Pancreas (tissue), 10 donors: ENCODE data around the gene NIP7. TPM values are rescaled to one million over a fixed set of nuclear protein-coding genes. Genes with fewer than 3 reads are reported as not detected.
A peak's percentile ranks its signal among the peaks of the same experiment; 100 is the strongest.

Source experiments
- ATAC-seq, 4 donors: fragments of 200-7000 bp; cut with Tn5 transposase; one replicate each; pipeline versions ENCODE4 v1.8.0 to v1.9.1; 2020; ENCODE audit warnings: mild to moderate bottlenecking in 4 of 4, moderate library complexity in 4 of 4
- DNase-seq, 6 donors: peaks; one replicate each; pipeline ENCODE4 v3.0.0-alpha.2; 2020
- FAIRE-seq: peaks from 2 replicates; lab custom pipeline; 2012; peaks lifted over from hg19 to GRCh38; lab: Jason Lieb, UNC
- H3K27ac ChIP-seq, 4 donors: fragments of 200-600 bp; sonication (generic); 1 replicate in 3 of 4; 2 replicates in 1 of 4; pipeline versions ENCODE4 v1.5.0 to v1.8.0; 2020
- H3K27me3 ChIP-seq, 4 donors: fragments of 200-600 bp; one replicate each; pipeline ENCODE4 v1.8.0; 2021
- H3K36me3 ChIP-seq, 3 donors: fragments of 200-600 bp; sonication (generic) in 1 of 3; one replicate each; pipeline versions ENCODE4 v1.5.0 to v1.8.0; 2020 to 2021
- H3K4me1 ChIP-seq, 3 donors: fragments of 200-600 bp; one replicate each; pipeline ENCODE4 v1.8.0; 2021
- H3K4me3 ChIP-seq, 4 donors: fragments of 200-600 bp; sonication (generic) in 2 of 4; one replicate each; pipeline versions ENCODE4 v1.5.0 to v1.8.0; 2020 to 2021
- H3K9me3 ChIP-seq, 4 donors: fragments of 200-600 bp; one replicate each; pipeline ENCODE4 v1.8.0; 2021
- WGBS, 2 donors: extraction: QIAGEN DNeasy Blood & Tissue Kit; methylation state at CpG; one replicate each; pipeline ENCODE4 v1.1.7; 2013; 5-methylcytosine and 5-hydroxymethylcytosine counted together
- intact Hi-C, 3 donors: fragments of 100-400 bp; cut with DNase I; formaldehyde crosslinking; loops; one replicate each; pipeline versions ENCODE4 v1.11.1 to v1.14.2; 2022
- polyA plus RNA-seq, 2 donors: library from polyadenylated mRNA; stranded (reverse); fragments of 200-250 nt; gene quantifications; one replicate each; pipeline ENCODE4 v1.2.3, GENCODE V29; 2013
- total RNA-seq, 6 donors: library from RNA; stranded (reverse); fragmentation: NEBNext Ultra II Directional in 4 of 6; extraction: Animal tissue kit (Norgen Biotek cat#: 25700) in 4 of 6; gene quantifications; one replicate each; pipeline versions ENCODE4 v1.2.1 to v1.2.4, GENCODE V29; 2021 to 2023
- TF ChIP-seq, protein P1 (sequence below), 4 donors: fragments of 200-600 bp; sonication (generic) in 3 of 4; IDR thresholded peaks; one replicate each; pipeline versions ENCODE4 v1.5.0 to v1.8.0; 2021; ENCODE audit warnings: antibody characterized with exemption in 4 of 4
- donor health status: healthy with polysubstance abuse.
- donor health status: DM: no; HTN: no; CAD: no; lungs with moderate emphysema.
- donor health status: DM: no; HTN: no; CAD: no.
- donor health status: control.
- donor health status: control.
- donor health status: Bipolar disorder and iron deficiency.
- donor health status: DM: yes; HTN: yes; CAD: no.
- donor health status: DM: no; HTN: no; CAD: no.
- donor health status: DM: no; HTN: no; CAD: no.
- donor health status: DM: yes; HTN: yes; CAD: no.

Gene NIP7
- total and polyA plus RNA-seq, 8 donors, result 4.7 to 9.4 (median 7.1) TPM

DNA sequence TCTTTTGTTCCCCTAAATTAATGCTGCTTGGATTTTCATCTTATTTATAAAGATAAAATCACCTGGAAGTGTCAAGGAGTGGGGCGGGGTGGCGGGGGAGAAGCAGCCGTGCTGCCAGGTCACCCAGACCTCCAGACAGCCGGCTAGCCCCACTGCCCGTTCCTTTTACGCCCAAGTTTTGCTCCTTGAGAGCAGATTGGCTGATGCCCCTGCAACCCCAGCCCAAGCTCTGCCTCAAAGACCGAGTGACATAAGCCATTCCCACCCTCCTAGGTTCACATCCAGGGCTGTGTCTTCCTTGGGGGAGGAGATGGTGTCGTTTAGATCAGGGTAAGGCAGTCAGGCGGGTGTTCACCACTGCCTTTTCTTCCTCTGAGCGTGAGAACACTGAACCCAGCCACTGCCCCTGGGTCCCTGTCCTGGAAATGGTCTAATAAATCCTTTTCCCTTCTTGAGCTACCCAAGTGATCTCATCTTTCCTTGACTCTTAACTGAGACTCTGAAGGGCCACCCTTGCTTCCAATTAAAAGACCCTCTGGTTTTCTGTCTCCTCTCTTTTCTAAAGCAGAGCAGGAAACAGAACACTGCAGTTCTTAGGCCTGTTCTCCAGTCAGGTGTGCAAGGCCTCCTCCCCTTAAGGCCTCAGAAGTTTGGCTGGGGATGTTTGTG, 14.9 kb upstream of the NIP7 start:
- 79 to 82% methylated on average over 10 of the region's 10 CpGs for WGBS, 2 donors
- no peak for FAIRE-seq
- no peaks in the 10 kb centered on the region for H3K27me3 ChIP-seq
- no peak overlapping the region for H3K4me3 ChIP-seq
- DNase-seq, result peak in 3 of 6 donors; percentile 11 to 36 (median 12)
- intact Hi-C loops, result no loop called here
- no peaks in the 10 kb centered on the region for H3K9me3 ChIP-seq
- H3K36me3 ChIP-seq, result peaks cover 6 to 55% (median 43%) of the 10 kb centered on the region in 3 donors
- TF ChIP-seq, protein P1, sequence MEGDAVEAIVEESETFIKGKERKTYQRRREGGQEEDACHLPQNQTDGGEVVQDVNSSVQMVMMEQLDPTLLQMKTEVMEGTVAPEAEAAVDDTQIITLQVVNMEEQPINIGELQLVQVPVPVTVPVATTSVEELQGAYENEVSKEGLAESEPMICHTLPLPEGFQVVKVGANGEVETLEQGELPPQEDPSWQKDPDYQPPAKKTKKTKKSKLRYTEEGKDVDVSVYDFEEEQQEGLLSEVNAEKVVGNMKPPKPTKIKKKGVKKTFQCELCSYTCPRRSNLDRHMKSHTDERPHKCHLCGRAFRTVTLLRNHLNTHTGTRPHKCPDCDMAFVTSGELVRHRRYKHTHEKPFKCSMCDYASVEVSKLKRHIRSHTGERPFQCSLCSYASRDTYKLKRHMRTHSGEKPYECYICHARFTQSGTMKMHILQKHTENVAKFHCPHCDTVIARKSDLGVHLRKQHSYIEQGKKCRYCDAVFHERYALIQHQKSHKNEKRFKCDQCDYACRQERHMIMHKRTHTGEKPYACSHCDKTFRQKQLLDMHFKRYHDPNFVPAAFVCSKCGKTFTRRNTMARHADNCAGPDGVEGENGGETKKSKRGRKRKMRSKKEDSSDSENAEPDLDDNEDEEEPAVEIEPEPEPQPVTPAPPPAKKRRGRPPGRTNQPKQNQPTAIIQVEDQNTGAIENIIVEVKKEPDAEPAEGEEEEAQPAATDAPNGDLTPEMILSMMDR (IDR thresholded peaks at IDR 0.05), result no peak
- peaks cover 9 to 33% (median 32%) of the 10 kb centered on the region in 3 donors for H3K4me1 ChIP-seq
- no peak overlapping the region for H3K27ac ChIP-seq
- no peak for ATAC-seq

DNA sequence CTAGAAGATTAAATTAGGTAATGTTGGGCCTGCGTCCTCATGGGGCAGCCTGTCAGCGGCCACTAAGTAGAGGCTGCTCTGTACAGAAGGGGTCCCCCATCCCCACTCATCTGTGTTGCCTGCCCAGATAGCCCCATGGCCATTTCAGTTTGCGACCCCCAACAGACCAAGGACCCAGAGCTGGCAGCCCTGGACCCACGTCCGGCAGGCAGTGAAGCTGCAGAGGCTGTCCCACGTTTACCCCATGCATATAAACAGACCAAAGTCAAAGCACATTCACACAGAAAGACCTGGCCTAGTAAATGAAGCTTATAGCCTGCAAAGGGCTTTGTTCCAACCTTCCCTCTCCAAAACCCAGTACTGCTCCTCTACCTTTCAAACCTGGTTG, 13.8 kb upstream of the NIP7 start:
- no peak overlapping the region for H3K4me3 ChIP-seq
- H3K36me3 ChIP-seq, result peaks cover 3 to 45% (median 33%) of the 10 kb centered on the region in 3 donors
- DNase-seq, result peak in 4 of 6 donors; percentile 14 to 33 (median 24)
- FAIRE-seq, result no peak
- ATAC-seq, result no peak
- no peaks in the 10 kb centered on the region for H3K9me3 ChIP-seq
- no peaks in the 10 kb centered on the region for H3K27me3 ChIP-seq
- intact Hi-C loops, result no loop called here
- H3K27ac ChIP-seq, result no peak overlapping the region
- TF ChIP-seq, protein P1 (IDR thresholded peaks at IDR 0.05), result no peak
- WGBS, 2 donors, result 82 to 84% methylated on average over 6 of the region's 6 CpGs
- H3K4me1 ChIP-seq, result peaks cover 9 to 33% (median 32%) of the 10 kb centered on the region in 3 donors

DNA sequence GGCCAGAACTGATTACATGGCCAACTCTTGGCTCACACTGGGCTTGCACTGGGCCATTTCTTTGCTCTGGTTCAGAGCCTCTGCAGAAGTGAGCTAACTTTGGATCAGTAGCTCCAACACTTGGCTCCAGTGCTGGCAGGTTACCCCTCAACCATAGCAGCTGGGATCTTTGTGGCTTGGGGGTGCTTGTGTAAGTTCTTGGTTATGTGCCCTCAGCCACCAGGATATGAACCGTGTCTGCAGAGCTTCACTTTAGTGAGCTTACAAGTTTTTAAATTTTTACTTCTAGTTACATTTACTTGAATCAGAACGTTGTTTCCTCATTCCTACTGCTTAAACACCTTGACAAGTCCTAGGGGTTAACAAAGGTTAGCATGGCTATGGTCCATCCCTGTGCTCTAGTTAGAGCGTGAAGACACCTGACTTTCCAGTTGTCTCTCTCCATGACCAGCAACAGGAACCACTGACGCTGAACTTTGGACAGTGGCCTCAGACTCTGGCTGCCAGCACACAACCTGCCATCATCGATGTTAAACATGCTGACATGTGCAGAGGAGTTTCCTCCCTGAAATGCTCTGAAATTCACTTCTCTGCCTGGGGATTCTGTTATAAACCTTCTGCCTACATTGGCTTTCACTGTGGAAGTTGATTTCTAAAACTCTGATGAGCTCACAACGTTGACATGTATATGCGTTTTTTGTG, 13.2 kb upstream of the NIP7 start:
- DNase-seq, result peak in 3 of 6 donors; percentile 32 to 53 (median 34)
- ATAC-seq, result peak in 2 of 4 donors; percentile 4 to 6
- no peak for FAIRE-seq

DNA sequence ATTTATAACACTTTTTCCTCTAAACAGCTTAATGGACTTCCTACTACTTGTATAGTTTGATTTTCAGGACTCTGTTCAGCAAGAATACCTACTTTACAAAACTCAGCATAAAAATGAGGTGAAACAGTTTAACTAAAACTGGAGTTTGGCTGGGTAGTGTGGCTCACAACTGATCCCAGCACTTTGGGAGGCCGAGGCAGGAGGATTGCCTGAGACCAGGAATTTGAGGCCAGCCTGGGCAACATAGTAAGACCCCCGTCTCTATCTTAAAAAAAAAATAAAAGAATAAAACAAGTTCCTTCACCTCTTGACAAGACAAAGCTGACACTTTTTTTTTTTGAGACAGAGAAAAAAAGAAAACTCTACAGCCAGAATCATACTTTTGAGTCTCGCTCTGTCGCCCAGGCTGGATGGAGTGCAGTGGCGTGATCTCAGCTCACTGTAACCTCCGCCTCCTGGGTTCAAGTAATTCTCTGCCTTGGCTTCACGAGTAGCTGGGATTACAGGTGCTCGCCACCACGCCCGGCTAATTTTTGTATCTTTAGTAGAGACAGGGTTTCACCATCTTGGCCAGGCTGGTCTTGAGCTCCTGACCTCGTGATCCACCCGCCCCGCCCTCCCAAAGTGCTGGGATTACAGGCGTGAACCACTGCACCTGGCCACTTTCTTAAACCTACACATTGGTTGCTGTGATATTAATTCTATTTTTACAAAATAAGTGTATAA, 11.8 kb upstream of the NIP7 start:
- peaks cover 0 to 37% (median 14%) of the 10 kb centered on the region in 3 donors for H3K36me3 ChIP-seq
- peaks cover 9 to 35% (median 32%) of the 10 kb centered on the region in 3 donors for H3K4me1 ChIP-seq
- TF ChIP-seq, protein P1 (IDR thresholded peaks at IDR 0.05), result no peak

More for the DNA sequence above, 13.2 kb upstream of the NIP7 start:
- no peak overlapping the region for H3K27ac ChIP-seq
- WGBS, 2 donors, result 20% methylated on average over 7 of the region's 7 CpGs
- intact Hi-C loops, result no loop called here
- TF ChIP-seq, protein P1 (IDR thresholded peaks at IDR 0.05), result no peak
- H3K4me3 ChIP-seq, result no peak overlapping the region
- no peaks in the 10 kb centered on the region for H3K9me3 ChIP-seq
- peaks cover 0 to 39% (median 27%) of the 10 kb centered on the region in 3 donors for H3K36me3 ChIP-seq
- no peaks in the 10 kb centered on the region for H3K27me3 ChIP-seq
- H3K4me1 ChIP-seq, result peaks cover 9 to 35% (median 32%) of the 10 kb centered on the region in 3 donors

More for the DNA sequence above, 11.8 kb upstream of the NIP7 start:
- FAIRE-seq (no peak), DNase-seq (peak in 3 of 6 donors; percentile 12 to 31 (median 22)), ATAC-seq (no peak)
- H3K9me3 ChIP-seq, result no peaks in the 10 kb centered on the region
- no peak overlapping the region for H3K27ac ChIP-seq
- H3K27me3 ChIP-seq, result no peaks in the 10 kb centered on the region
- intact Hi-C loops, result no loop called here
- WGBS, 2 donors, result 74 to 89% methylated on average over 14 of the region's 14 CpGs
- H3K4me3 ChIP-seq, result peak overlapping the region in 1 of 4 donors; percentile 6
